GM21515 (cell line): ENCODE measurements around the gene SLC25A42.
"Not testable (repeated sequence)": the region's sequence is repeated elsewhere in the genome, so short reads cannot be mapped to it uniquely, and the experiment has no call there.

ENCODE experiments used
- ATAC-seq: cut with Tn5 transposase; IDR thresholded peaks from one replicate; pipeline ENCODE4 v1.9.1; 2021; ENCODE audit not compliant: unreplicated experiment

The SLC25A42 gene

DNA sequence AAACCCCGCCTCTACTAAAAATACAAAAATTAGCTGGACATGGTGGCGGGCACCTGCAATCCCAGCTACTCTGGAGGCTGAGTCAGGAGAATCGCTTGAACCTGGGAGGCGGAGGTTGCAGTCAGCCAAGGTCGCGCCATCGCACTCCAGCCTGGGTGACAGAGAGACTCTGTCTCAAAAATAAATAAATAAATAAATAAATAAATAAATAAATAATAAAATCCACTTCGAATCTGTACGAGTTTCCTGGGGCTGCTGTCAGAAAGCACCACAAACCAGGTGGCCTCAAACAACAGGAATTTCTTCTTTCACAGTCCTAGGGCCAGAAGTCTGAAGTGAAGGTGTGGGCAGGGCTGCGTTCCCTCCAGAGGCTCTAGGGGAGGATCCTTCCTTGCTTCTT lies 38.8 kb downstream of the SLC25A42 start:
- ATAC-seq: not testable (repeated sequence)

DNA sequence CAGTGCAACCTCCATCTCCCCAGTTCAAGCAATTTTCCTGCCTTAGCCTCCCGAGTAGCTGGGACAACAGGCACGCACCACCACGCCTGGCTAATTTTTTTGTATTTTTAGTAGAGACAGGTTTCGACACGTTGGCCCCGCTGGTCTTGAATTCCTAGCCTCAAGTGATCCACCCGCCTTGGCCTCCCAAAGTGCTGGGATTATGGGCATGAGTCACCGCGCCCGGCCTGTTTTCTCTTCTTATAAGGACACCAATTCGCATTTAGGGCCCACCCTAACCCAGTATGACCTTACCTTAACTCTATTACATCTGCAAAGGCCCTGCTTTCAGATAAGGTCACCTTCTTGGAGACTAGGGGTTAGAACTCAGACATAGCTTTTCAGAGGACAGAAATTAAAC lies 39.4 kb downstream of the SLC25A42 start:
- ATAC-seq: no peak

GRCh38 chr19:19105365-19106055 lies 41.7 kb downstream of the SLC25A42 start:
- ATAC-seq: no peak

DNA sequence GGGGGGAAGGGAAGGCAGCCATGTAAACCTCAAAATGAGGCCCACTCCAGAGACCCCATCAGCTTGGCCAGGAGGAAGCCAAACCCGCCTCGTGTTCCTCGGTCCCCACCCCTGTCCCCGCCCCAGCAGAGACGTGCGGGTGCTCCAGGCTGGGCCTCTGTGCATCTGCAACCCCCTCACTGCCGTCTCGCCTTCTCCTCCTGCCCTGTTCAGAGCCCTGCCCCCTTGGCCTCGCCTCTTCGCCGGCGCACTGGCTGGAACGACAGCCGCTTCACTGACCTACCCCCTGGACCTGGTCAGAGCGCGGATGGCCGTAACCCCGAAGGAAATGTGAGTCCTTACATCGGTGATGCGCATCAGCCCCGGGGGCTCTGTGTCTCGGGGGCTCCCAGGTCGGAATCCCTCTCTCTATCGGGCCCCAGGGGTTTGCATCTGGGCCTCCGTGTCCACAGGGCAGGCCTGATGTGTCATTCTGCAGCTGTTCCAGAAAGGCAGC lies 42.3 kb downstream of the SLC25A42 start:
- ATAC-seq: no peak

GRCh38 chr19:19106938-19107337 lies 43.1 kb downstream of the SLC25A42 start:
- ATAC-seq: not testable (repeated sequence)

- no peak for ATAC-seq
Measured at GRCh38 chr19:19107654-19108053, 43.9 kb downstream of the SLC25A42 start.

DNA sequence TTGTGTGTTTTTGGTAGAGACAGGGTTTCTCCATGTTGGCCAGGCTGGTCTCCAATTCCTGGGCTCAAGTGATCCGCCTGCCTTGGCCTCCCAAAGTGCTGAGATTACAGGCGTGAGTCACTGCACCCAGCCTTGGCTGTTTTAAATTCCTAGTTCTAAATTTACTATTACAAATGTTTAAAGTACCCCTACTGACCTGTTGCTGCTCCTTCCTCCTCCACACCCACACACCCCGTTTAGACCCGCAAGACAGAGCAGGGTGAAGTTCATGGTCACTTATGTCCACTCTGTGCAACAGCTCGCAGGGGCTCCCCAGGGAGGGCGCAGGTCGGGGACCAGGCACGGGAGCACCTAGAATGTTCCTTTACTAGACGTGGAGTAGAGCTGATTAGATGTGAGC lies 45.8 kb downstream of the SLC25A42 start:
- no peak for ATAC-seq

GRCh38 chr19:19110410-19111135 lies 46.8 kb downstream of the SLC25A42 start:
- ATAC-seq: no peak

- no peak for ATAC-seq
Measured at GRCh38 chr19:19111136-19111835, 47.5 kb downstream of the SLC25A42 start.

DNA sequence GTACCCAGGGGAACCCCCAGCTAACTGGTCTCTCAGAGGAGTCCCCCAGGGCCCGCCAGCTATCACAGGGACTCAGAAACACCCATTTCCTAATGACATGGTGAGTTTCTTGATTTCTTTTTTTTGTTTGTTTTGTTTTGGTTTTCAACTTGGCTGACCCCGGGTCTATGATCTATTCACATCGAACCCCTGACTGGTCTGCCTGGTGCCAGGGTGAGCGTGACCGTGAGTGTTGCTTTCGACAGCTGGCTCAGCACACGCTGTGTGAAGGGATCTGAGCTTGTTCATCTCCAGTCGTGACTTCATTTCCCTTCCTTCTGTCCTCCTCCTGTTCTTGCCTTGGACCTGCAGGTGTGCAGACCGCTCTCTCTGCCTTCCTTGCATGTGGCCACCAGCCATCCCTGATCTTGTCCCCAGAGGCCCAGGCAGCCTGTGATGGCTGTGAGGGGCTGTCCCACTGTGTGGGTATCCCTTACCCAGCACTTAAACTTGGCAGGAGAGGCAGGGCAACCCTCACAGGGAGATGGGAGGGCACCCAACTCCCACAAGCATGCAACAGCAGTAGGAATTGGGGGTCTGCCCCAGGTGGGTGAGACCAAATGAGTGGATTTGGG lies 48.3 kb downstream of the SLC25A42 start:
- ATAC-seq: no peak

DNA sequence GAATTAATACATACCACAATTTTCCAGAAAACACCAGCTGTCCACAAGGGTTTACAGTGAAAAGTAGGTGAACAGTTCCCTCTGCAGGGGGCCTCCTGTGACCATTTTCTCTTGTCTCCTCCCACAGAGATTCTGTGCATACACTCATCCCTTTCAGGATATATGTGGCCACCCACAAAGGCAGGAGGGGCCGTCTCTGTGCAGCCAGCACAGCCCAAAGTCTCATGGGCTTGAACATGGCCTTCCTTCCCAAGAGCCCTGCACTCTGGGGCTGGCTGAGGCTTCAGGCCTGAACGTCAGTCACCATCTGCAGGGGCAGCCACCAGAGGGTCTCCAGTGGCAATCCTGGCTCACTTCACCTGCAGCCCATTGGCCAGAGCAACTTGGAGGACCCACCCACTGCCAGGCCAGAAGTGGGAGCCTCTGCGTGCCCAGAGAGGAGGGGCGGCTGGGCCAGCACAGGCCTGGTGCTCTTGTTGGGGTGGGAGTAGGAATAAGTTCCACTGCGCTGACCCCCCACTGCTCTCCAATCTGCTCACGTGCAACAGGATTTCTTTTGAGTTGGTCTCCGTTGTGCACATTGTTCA lies 49.3 kb downstream of the SLC25A42 start:
- no peak for ATAC-seq

DNA sequence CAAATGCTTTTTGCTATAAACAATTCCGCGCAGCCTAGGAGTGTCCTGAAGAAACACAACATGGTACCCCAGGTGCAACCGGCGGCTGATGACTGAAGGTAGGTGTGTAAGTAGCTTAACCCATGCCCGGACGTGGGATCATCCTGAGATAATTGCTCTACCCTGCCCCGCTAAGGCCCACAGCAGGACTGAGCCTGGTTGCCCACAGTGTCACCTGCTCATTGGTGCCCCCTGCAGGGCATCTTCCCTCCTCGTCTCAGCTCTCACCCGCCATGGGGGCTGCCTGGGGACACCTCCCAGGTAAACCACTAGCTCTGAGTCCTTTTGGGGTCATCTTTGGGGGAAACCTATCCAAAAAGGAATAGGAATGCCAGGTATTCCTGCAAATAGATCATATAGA lies 52.2 kb downstream of the SLC25A42 start:
- no peak for ATAC-seq

- no peak for ATAC-seq
Measured at GRCh38 chr19:19119325-19120237, 55.8 kb downstream of the SLC25A42 start.

DNA sequence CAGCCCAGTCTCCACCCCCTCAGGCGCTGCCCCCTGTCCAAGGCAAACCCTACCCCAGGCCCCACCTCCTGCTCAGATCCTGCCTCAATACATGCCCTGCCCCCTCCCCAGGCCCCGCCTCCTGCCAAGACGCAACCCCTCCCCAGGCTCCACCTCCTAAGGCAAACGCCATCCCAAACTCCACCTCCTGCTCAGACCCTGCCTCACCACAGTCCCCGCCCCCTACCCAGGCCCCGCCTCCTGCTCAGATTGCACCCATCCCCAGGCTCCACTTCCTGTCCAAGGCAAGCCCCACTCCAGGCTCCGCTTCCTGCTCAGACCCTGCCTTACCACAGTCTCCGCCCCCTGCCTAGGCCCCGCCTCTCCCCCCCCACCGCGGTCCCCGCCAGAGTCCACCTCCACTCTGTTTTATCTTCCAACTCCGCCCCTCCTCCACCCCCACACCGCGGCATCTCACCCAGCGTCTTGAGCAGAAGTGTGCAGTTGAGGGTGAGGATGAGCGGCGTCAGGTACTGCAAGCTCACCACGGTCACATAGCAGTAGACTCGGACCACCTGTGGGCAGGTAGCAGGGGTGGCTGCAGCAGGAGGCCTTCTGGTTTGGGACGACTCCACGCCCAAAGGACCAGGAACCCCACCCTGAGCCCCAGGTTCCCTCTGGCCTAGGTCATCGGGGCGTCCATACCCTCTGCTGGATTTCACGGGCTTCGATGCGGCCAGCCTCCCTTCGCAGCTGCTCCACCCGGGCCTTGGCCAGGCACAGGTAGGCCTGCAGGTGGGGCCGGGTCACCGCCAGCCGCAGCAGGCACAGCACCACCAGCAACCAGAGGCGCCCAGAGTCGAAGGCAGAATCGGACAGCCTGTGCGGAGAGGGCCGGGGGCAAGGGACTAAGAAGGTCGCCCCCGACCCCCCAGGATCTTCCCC lies 56.8 kb downstream of the SLC25A42 start:
- no peak for ATAC-seq

GRCh38 chr19:19121371-19121770 lies 57.6 kb downstream of the SLC25A42 start:
- ATAC-seq: no peak

- ATAC-seq: no peak
Measured at GRCh38 chr19:19122902-19123301, 59.1 kb downstream of the SLC25A42 start.

GRCh38 chr19:19123386-19123785 lies 59.6 kb downstream of the SLC25A42 start:
- ATAC-seq: no peak

GRCh38 chr19:19126102-19126501 lies 62.3 kb downstream of the SLC25A42 start:
- ATAC-seq: no peak

DNA sequence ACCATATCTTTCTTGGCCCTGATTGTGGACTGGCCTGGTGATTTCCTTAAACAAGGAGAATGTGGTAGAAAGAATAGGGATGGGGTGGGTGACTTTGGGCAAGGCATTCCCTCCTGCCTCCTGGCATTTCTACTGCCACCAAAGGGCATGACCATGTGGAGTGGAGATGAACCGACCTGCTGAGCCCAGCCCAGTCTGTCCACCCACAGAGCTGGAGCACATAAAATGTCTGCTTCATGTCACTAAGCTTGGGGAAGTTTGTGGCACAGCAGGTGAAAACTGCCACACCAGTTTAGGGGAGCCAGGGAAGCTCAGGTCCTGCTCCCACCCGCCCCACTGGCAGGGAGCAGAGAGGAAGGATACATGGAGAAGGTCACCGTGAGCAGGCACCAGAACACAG lies 68.2 kb downstream of the SLC25A42 start:
- no peak for ATAC-seq
